Stimulated activated memory B cell treated with anti-CD40 and anti-IgM and Interleukin-4, amounts not matched to agents 10 μg/mL and 1 μg/mL and 100 μg/mL, for 72 hours (primary cell): ENCODE results near the gene DCLK1.

Experiments
- ATAC-seq: fragments of 150-1000 bp; cut with Tn5 transposase; 2 replicates; pipeline ENCODE4 v1.10.0; 2021
- H3K27ac Mint-ChIP-seq: one replicate; pipeline ENCODE4 v1.8.0; 2022; ENCODE audit warnings: mild to moderate bottlenecking, mixed read lengths
- H3K27me3 Mint-ChIP-seq: one replicate; pipeline ENCODE4 v1.8.0; 2022; ENCODE audit warnings: mixed read lengths
- H3K36me3 Mint-ChIP-seq: one replicate; pipeline ENCODE4 v1.8.0; 2022; ENCODE audit warnings: mixed read lengths
- H3K4me1 Mint-ChIP-seq: one replicate; pipeline ENCODE4 v1.8.0; 2022; ENCODE audit warnings: mixed read lengths
- H3K4me3 Mint-ChIP-seq: one replicate; pipeline ENCODE4 v1.8.0; 2022; ENCODE audit warnings: mild to moderate bottlenecking, moderate library complexity, mixed read lengths
- H3K9me3 Mint-ChIP-seq: one replicate; pipeline ENCODE4 v1.8.0; 2022; ENCODE audit warnings: mixed read lengths

The DCLK1 gene

GRCh38 chr13:35947315-35947714 lies 183.9 kb downstream of the DCLK1 start:
- ATAC-seq: no peak
- Mint-ChIP-seq H3K4me1 (no peaks in the 10 kb centered on the region), H3K4me3 (no peak overlapping the region), H3K36me3 (no peaks in the 10 kb centered on the region), H3K27ac (no peak overlapping the region), H3K27me3 (no peaks in the 10 kb centered on the region), H3K9me3 (peaks cover 7% of the 10 kb centered on the region)

- Mint-ChIP-seq H3K27me3 (no peaks in the 10 kb centered on the region), H3K36me3 (no peaks in the 10 kb centered on the region), H3K27ac (no peak overlapping the region), H3K4me1 (no peaks in the 10 kb centered on the region), H3K9me3 (peaks cover 3% of the 10 kb centered on the region), H3K4me3 (no peak overlapping the region)
- no peak for ATAC-seq
These were observed 185.8 kb downstream of the DCLK1 start for GRCh38 chr13:35945368-35945767.

GRCh38 chr13:35941374-35941773 lies 189.8 kb downstream of the DCLK1 start:
- Mint-ChIP-seq H3K27me3 (no peaks in the 10 kb centered on the region), H3K36me3 (no peaks in the 10 kb centered on the region), H3K4me1 (no peaks in the 10 kb centered on the region), H3K4me3 (no peak overlapping the region), H3K9me3 (peaks cover 7% of the 10 kb centered on the region), H3K27ac (no peak overlapping the region)
- ATAC-seq: no peak

- H3K27me3 Mint-ChIP-seq: no peaks in the 10 kb centered on the region
- H3K4me3 Mint-ChIP-seq: no peak overlapping the region
- no peaks in the 10 kb centered on the region for H3K36me3 Mint-ChIP-seq
- H3K9me3 Mint-ChIP-seq: peaks cover 7% of the 10 kb centered on the region
- ATAC-seq: no peak
- H3K4me1 Mint-ChIP-seq: no peaks in the 10 kb centered on the region
- H3K27ac Mint-ChIP-seq: no peak overlapping the region
These were observed 190.4 kb downstream of the DCLK1 start for GRCh38 chr13:35940734-35941133.

- ATAC-seq: no peak
- peaks cover 19% of the 10 kb centered on the region for H3K9me3 Mint-ChIP-seq
- no peak overlapping the region for H3K4me3 Mint-ChIP-seq
These were observed 194.8 kb downstream of the DCLK1 start for GRCh38 chr13:35936246-35936978.

GRCh38 chr13:35930665-35931631 lies 200.2 kb downstream of the DCLK1 start:
- no peaks in the 10 kb centered on the region for H3K36me3 Mint-ChIP-seq
- ATAC-seq: no peak
- H3K4me1 Mint-ChIP-seq: no peaks in the 10 kb centered on the region
- no peak overlapping the region for H3K4me3 Mint-ChIP-seq
- no peaks in the 10 kb centered on the region for H3K27me3 Mint-ChIP-seq
- no peak overlapping the region for H3K27ac Mint-ChIP-seq
- H3K9me3 Mint-ChIP-seq: peaks cover 15% of the 10 kb centered on the region

More at GRCh38 chr13:35936246-35936978, 194.8 kb downstream of the DCLK1 start:
- Mint-ChIP-seq H3K4me1 (no peaks in the 10 kb centered on the region), H3K27me3 (no peaks in the 10 kb centered on the region), H3K36me3 (no peaks in the 10 kb centered on the region), H3K27ac (no peak overlapping the region)

- H3K4me3 Mint-ChIP-seq: no peak overlapping the region
- H3K4me1 Mint-ChIP-seq: no peaks in the 10 kb centered on the region
- no peaks in the 10 kb centered on the region for H3K36me3 Mint-ChIP-seq
- H3K9me3 Mint-ChIP-seq: peaks cover 4% of the 10 kb centered on the region
- no peak for ATAC-seq
- no peaks in the 10 kb centered on the region for H3K27me3 Mint-ChIP-seq
- H3K27ac Mint-ChIP-seq: no peak overlapping the region
These were observed 203.6 kb downstream of the DCLK1 start for GRCh38 chr13:35927567-35928021.

- H3K36me3 Mint-ChIP-seq: no peaks in the 10 kb centered on the region
- H3K4me3 Mint-ChIP-seq: no peak overlapping the region
- no peaks in the 10 kb centered on the region for H3K27me3 Mint-ChIP-seq
- H3K9me3 Mint-ChIP-seq: no peaks in the 10 kb centered on the region
- no peaks in the 10 kb centered on the region for H3K4me1 Mint-ChIP-seq
- no peak overlapping the region for H3K27ac Mint-ChIP-seq
- no peak for ATAC-seq
These were observed 204.2 kb downstream of the DCLK1 start for GRCh38 chr13:35926859-35927530.

GRCh38 chr13:35925669-35926068 lies 205.5 kb downstream of the DCLK1 start:
- H3K27me3 Mint-ChIP-seq: no peaks in the 10 kb centered on the region
- H3K4me3 Mint-ChIP-seq: no peak overlapping the region
- H3K27ac Mint-ChIP-seq: no peak overlapping the region
- H3K36me3 Mint-ChIP-seq: no peaks in the 10 kb centered on the region
- ATAC-seq: no peak
- no peaks in the 10 kb centered on the region for H3K9me3 Mint-ChIP-seq
- no peaks in the 10 kb centered on the region for H3K4me1 Mint-ChIP-seq

- no peak overlapping the region for H3K4me3 Mint-ChIP-seq
- ATAC-seq: no peak
- H3K27ac Mint-ChIP-seq: no peak overlapping the region
- H3K27me3 Mint-ChIP-seq: no peaks in the 10 kb centered on the region
- no peaks in the 10 kb centered on the region for H3K9me3 Mint-ChIP-seq
- no peaks in the 10 kb centered on the region for H3K4me1 Mint-ChIP-seq
- H3K36me3 Mint-ChIP-seq: no peaks in the 10 kb centered on the region
These were observed 207.8 kb downstream of the DCLK1 start for GRCh38 chr13:35923347-35923746.

GRCh38 chr13:35920816-35921215 lies 210.4 kb downstream of the DCLK1 start:
- ATAC-seq: no peak
- Mint-ChIP-seq H3K36me3 (no peaks in the 10 kb centered on the region), H3K27ac (no peak overlapping the region)

GRCh38 chr13:35917942-35918645 lies 213.1 kb downstream of the DCLK1 start:
- Mint-ChIP-seq H3K4me3 (no peak overlapping the region), H3K27me3 (no peaks in the 10 kb centered on the region), H3K9me3 (no peaks in the 10 kb centered on the region), H3K4me1 (no peaks in the 10 kb centered on the region), H3K27ac (no peak overlapping the region), H3K36me3 (no peaks in the 10 kb centered on the region)
- no peak for ATAC-seq

More at GRCh38 chr13:35920816-35921215, 210.4 kb downstream of the DCLK1 start:
- Mint-ChIP-seq H3K9me3 (no peaks in the 10 kb centered on the region), H3K4me3 (no peak overlapping the region), H3K27me3 (no peaks in the 10 kb centered on the region), H3K4me1 (no peaks in the 10 kb centered on the region)

GRCh38 chr13:35917252-35917941 lies 213.8 kb downstream of the DCLK1 start:
- H3K36me3 Mint-ChIP-seq: no peaks in the 10 kb centered on the region
- no peak overlapping the region for H3K4me3 Mint-ChIP-seq
- H3K27ac Mint-ChIP-seq: no peak overlapping the region
- no peaks in the 10 kb centered on the region for H3K9me3 Mint-ChIP-seq
- H3K27me3 Mint-ChIP-seq: no peaks in the 10 kb centered on the region
- ATAC-seq: no peak
- H3K4me1 Mint-ChIP-seq: no peaks in the 10 kb centered on the region

GRCh38 chr13:35916146-35916545 lies 215.0 kb downstream of the DCLK1 start:
- Mint-ChIP-seq H3K27me3 (no peaks in the 10 kb centered on the region), H3K9me3 (no peaks in the 10 kb centered on the region), H3K4me1 (no peaks in the 10 kb centered on the region), H3K4me3 (no peak overlapping the region), H3K36me3 (no peaks in the 10 kb centered on the region), H3K27ac (no peak overlapping the region)
- no peak for ATAC-seq
